ENCODE measurements around the gene DIAPH2. TPM values are rescaled to one million over a fixed set of nuclear protein-coding genes. Genes with fewer than 3 reads are reported as not detected.
"Not testable (repeated sequence)": the region's sequence is repeated elsewhere in the genome, so short reads cannot be mapped to it uniquely, and the experiment has no call there.

The DIAPH2 gene
- total RNA-seq, 2 donors from 2014 or later, result 29.7 to 31.7 TPM

DNA sequence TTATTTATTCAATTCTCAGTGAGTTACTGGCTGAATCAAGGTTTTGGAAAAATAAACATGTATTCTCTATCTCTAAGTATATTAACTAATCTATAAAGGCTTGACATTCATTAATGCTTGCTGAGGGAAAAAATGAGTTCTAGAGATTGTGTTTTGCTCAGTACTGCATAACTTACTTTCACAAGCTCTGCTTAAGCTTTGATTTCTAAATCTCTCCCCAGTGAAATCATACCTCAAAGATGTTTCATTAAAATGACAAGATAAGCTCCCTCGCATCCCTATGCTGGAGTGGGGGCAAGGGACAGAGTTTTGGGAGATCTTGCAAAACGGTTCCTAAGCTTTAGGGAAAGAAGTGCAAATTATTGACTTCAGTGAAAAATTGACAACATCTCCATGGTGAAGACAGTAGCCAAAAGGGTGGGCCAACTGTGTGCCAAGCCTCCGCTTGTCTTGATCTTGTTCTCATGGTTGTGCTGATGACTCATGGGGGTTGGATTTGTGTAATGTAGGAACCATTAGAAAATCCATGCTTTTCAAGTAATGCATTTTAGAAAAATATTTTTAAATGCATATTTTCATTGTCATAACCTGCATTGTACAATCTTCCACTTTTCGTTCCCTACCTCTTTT, 720.5 kb downstream of the DIAPH2 start:
- Mint-ChIP-seq H3K4me3 (no peak overlapping the region), H3K27me3 (peaks cover 0 to under 1% of the 10 kb centered on the region in 2 donors)

GRCh38 chrX:97409632-97410415, 725.2 kb downstream of the DIAPH2 start:
- ATAC-seq; DNase-seq (ENCODE audit: low spot score); H3K9me3 Mint-ChIP-seq; H3K4me1 Mint-ChIP-seq (ENCODE audit: low read depth in 2 of 2); H3K27ac Mint-ChIP-seq; H3K4me3 Mint-ChIP-seq; H3K27me3 Mint-ChIP-seq: not testable (repeated sequence)
- H3K36me3 Mint-ChIP-seq, result peaks cover 15% of the 10 kb centered on the region

More for the DNA sequence above, 720.5 kb downstream of the DIAPH2 start:
- no peak for DNase-seq (ENCODE audit: low spot score)
- no peak overlapping the region for H3K27ac Mint-ChIP-seq
- H3K36me3 Mint-ChIP-seq, result peaks cover 8% of the 10 kb centered on the region
- peaks cover 4 to 18% of the 10 kb centered on the region in 2 donors for H3K4me1 Mint-ChIP-seq (ENCODE audit: low read depth in 2 of 2)
- H3K9me3 Mint-ChIP-seq, result no peaks in the 10 kb centered on the region
- no peak for ATAC-seq

DNA sequence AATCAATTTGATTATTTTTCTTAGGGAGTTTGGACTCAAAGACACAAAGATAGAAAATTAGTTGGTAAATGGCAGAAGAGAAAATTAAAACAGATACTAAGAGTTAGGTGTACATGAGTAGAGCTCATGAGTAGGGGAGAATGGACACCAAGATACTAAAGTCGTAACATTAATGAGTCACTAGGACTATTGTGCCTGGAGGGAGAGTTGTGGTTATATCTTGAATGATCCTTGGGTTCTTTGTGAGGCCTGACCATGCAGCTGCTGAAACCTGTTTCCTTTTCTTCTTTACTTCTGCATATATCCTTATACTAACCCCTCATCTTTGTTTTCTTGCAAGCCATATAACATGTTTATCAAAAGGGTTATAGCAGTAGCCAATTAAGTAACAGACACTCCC, 731.8 kb downstream of the DIAPH2 start:
- H3K36me3 Mint-ChIP-seq, result no peaks in the 10 kb centered on the region
- H3K4me1 Mint-ChIP-seq (ENCODE audit: low read depth in 2 of 2), result no peaks in the 10 kb centered on the region
- DNase-seq (ENCODE audit: low spot score), result no peak

GRCh38 chrX:97429101-97429500, 744.5 kb downstream of the DIAPH2 start:
- no peaks in the 10 kb centered on the region for H3K9me3 Mint-ChIP-seq
- H3K4me3 Mint-ChIP-seq, result no peak overlapping the region
- H3K27me3 Mint-ChIP-seq, result no peaks in the 10 kb centered on the region
- peaks cover 0 to 3% of the 10 kb centered on the region in 2 donors for H3K4me1 Mint-ChIP-seq (ENCODE audit: low read depth in 2 of 2)
- ATAC-seq (no peak), DNase-seq (ENCODE audit: low spot score) (no peak)
- no peak overlapping the region for H3K27ac Mint-ChIP-seq
- H3K36me3 Mint-ChIP-seq, result no peaks in the 10 kb centered on the region

More for the DNA sequence above, 731.8 kb downstream of the DIAPH2 start:
- Mint-ChIP-seq H3K4me3 (no peak overlapping the region), H3K27me3 (no peaks in the 10 kb centered on the region), H3K27ac (no peak overlapping the region), H3K9me3 (no peaks in the 10 kb centered on the region)
- no peak for ATAC-seq

- DNase-seq (ENCODE audit: low spot score) (no peak), ATAC-seq (no peak)
- H3K27me3 Mint-ChIP-seq, result no peaks in the 10 kb centered on the region
- H3K9me3 Mint-ChIP-seq, result no peaks in the 10 kb centered on the region
- H3K36me3 Mint-ChIP-seq, result no peaks in the 10 kb centered on the region
- H3K4me3 Mint-ChIP-seq, result no peak overlapping the region
- H3K4me1 Mint-ChIP-seq (ENCODE audit: low read depth in 2 of 2), result peaks cover 0 to 3% of the 10 kb centered on the region in 2 donors
- no peak overlapping the region for H3K27ac Mint-ChIP-seq
These were observed 746.6 kb downstream of the DIAPH2 start for GRCh38 chrX:97431281-97431680.

GRCh38 chrX:97446298-97446882, 761.7 kb downstream of the DIAPH2 start:
- Mint-ChIP-seq H3K27ac (no peak overlapping the region), H3K36me3 (no peaks in the 10 kb centered on the region), H3K4me1 (ENCODE audit: low read depth in 2 of 2) (no peaks in the 10 kb centered on the region), H3K27me3 (no peaks in the 10 kb centered on the region), H3K9me3 (no peaks in the 10 kb centered on the region), H3K4me3 (no peak overlapping the region)
- no peak for ATAC-seq
- DNase-seq (ENCODE audit: low spot score), result no peak

GRCh38 chrX:97447306-97447705, 762.7 kb downstream of the DIAPH2 start:
- H3K4me3 Mint-ChIP-seq, result no peak overlapping the region
- no peaks in the 10 kb centered on the region for H3K9me3 Mint-ChIP-seq
- DNase-seq (ENCODE audit: low spot score) (no peak), ATAC-seq (no peak)
- H3K4me1 Mint-ChIP-seq (ENCODE audit: low read depth in 2 of 2), result no peaks in the 10 kb centered on the region
- no peaks in the 10 kb centered on the region for H3K27me3 Mint-ChIP-seq
- no peak overlapping the region for H3K27ac Mint-ChIP-seq
- H3K36me3 Mint-ChIP-seq, result no peaks in the 10 kb centered on the region

- H3K9me3 Mint-ChIP-seq, result no peaks in the 10 kb centered on the region
- no peaks in the 10 kb centered on the region for H3K36me3 Mint-ChIP-seq
- no peaks in the 10 kb centered on the region for H3K4me1 Mint-ChIP-seq (ENCODE audit: low read depth in 2 of 2)
- H3K27me3 Mint-ChIP-seq, result no peaks in the 10 kb centered on the region
- no peak for DNase-seq (ENCODE audit: low spot score)
- no peak for ATAC-seq
- H3K4me3 Mint-ChIP-seq, result no peak overlapping the region
- H3K27ac Mint-ChIP-seq, result no peak overlapping the region
These were observed 767.6 kb downstream of the DIAPH2 start for GRCh38 chrX:97452283-97452682.

GRCh38 chrX:97461763-97462162, 777.1 kb downstream of the DIAPH2 start:
- Mint-ChIP-seq H3K9me3 (no peaks in the 10 kb centered on the region), H3K27ac (no peak overlapping the region), H3K4me1 (ENCODE audit: low read depth in 2 of 2) (no peaks in the 10 kb centered on the region), H3K27me3 (peaks cover 0 to 3% of the 10 kb centered on the region in 2 donors), H3K4me3 (no peak overlapping the region), H3K36me3 (no peaks in the 10 kb centered on the region)
- DNase-seq (ENCODE audit: low spot score) (no peak), ATAC-seq (no peak)

- DNase-seq (ENCODE audit: low spot score) (no peak), ATAC-seq (no peak)
- Mint-ChIP-seq H3K4me3 (no peak overlapping the region), H3K9me3 (no peaks in the 10 kb centered on the region), H3K4me1 (ENCODE audit: low read depth in 2 of 2) (peaks cover 0 to 5% of the 10 kb centered on the region in 2 donors), H3K36me3 (no peaks in the 10 kb centered on the region), H3K27ac (no peak overlapping the region), H3K27me3 (peaks cover 0 to 3% of the 10 kb centered on the region in 2 donors)
These were observed 786.4 kb downstream of the DIAPH2 start for GRCh38 chrX:97471071-97471470.

GRCh38 chrX:97474933-97475332, 790.3 kb downstream of the DIAPH2 start:
- Mint-ChIP-seq H3K27me3 (no peaks in the 10 kb centered on the region), H3K9me3 (no peaks in the 10 kb centered on the region), H3K4me3 (no peak overlapping the region), H3K36me3 (no peaks in the 10 kb centered on the region), H3K4me1 (ENCODE audit: low read depth in 2 of 2) (peaks cover 0 to 5% of the 10 kb centered on the region in 2 donors), H3K27ac (no peak overlapping the region)
- ATAC-seq (no peak), DNase-seq (ENCODE audit: low spot score) (no peak)

DNA sequence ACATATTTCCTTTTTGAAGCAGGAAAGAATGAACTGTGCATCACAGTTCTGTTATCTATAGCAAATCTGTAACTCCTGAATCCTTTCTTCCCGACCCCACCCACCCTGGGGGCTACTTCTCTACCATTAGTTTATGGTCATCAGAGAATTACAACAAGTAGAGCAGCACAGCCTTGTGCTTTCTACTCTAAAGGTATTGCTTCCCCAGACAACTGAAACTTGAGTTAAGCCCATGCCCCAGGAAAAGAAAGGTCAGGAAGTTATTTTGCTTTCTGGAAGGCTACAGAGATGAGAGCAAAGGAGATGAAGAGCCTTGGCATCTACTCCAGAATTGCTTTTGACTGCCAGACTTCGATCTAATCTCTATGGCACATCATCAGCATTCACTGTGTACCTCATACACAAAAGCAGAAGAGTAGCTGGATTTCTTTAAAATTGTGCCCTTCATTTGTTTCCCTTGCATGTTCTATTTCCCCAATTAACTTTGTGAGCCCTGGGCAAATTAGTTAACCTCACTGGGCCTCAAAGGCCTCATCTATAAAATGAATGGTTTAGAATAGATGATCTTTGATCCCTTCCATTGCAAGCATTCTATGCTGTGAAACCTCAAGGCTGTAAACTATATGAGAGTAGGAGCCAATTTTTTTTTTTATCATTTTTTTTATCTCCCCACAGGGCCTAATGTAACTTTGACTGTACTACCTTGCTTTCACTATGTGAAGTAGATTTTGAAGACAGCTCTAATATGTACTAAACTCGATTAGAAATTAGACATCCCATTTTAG, 794.7 kb downstream of the DIAPH2 start:
- H3K27me3 Mint-ChIP-seq, result peaks cover 0 to 3% of the 10 kb centered on the region in 2 donors
- DNase-seq (ENCODE audit: low spot score), result no peak
- no peak for ATAC-seq

GRCh38 chrX:97481228-97481627, 796.6 kb downstream of the DIAPH2 start:
- no peak for DNase-seq (ENCODE audit: low spot score)
- no peaks in the 10 kb centered on the region for H3K36me3 Mint-ChIP-seq
- H3K27me3 Mint-ChIP-seq, result peaks cover 0 to 3% of the 10 kb centered on the region in 2 donors
- peaks cover 0 to 3% of the 10 kb centered on the region in 2 donors for H3K4me1 Mint-ChIP-seq (ENCODE audit: low read depth in 2 of 2)
- no peaks in the 10 kb centered on the region for H3K9me3 Mint-ChIP-seq
- no peak overlapping the region for H3K4me3 Mint-ChIP-seq
- no peak overlapping the region for H3K27ac Mint-ChIP-seq
- ATAC-seq, result no peak

More for the DNA sequence above, 794.7 kb downstream of the DIAPH2 start:
- Mint-ChIP-seq H3K27ac (no peak overlapping the region), H3K4me3 (no peak overlapping the region), H3K4me1 (ENCODE audit: low read depth in 2 of 2) (peaks cover 0 to 3% of the 10 kb centered on the region in 2 donors), H3K9me3 (no peaks in the 10 kb centered on the region), H3K36me3 (no peaks in the 10 kb centered on the region)

Measured in natural killer cell treated with Interleukin-12 subunit alpha and Interleukin-12 subunit beta and Interleukin-15 and Interleukin-18, amount 100 ng/mL, for 72 hours (primary cell).